HG03139 (cell line): ENCODE results near the gene OR2S2.
"Not testable (repeated sequence)": the region's sequence is repeated elsewhere in the genome, so short reads cannot be mapped to it uniquely, and the experiment has no call there.

Experiments
- ATAC-seq: cut with Tn5 transposase; IDR thresholded peaks from one replicate; pipeline ENCODE4 v1.9.1; 2021; ENCODE audit not compliant: unreplicated experiment

OR2S2 gene, protein sequence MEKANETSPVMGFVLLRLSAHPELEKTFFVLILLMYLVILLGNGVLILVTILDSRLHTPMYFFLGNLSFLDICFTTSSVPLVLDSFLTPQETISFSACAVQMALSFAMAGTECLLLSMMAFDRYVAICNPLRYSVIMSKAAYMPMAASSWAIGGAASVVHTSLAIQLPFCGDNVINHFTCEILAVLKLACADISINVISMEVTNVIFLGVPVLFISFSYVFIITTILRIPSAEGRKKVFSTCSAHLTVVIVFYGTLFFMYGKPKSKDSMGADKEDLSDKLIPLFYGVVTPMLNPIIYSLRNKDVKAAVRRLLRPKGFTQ

DNA sequence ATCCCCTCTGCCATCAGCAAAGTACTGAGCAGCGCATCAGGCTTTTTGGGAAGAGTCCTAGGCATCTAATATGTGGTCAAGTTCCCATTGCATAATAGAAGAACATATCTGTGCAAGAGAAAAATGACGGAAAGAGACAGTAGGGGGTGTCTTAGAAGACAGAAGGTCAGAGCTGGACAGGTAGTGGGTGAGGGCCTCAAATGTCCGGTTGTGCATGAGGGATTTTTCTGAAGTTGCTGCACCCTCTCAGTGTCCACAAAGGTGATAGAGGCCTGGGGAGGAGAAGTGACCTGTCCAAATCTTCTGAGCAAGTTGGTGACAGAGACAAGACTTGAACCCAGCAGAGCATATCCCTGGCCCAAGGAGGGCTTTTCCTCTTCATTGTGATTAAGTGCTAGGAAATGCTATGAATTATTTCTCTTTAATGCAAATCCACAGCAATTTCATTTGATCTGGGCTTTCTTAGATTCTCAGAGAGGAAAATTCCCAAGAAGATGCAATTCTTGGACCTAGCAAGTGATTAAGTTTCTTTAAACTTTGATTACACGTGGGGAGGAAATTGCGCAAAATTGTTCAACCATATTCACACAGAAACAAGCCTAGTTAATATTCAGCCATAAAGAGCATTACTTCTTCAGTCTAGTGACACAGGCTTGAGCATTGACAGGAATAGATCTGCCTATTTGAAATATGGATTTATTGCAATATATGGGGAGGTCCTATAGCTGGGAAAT is at the start of gene OR2S2:
TSS of gene OR2S2 (minus strand) at position 51 of the 734 bp plus-strand sequence. CDS start 56 bp downstream, outside the sequence.
- no peak for ATAC-seq

DNA sequence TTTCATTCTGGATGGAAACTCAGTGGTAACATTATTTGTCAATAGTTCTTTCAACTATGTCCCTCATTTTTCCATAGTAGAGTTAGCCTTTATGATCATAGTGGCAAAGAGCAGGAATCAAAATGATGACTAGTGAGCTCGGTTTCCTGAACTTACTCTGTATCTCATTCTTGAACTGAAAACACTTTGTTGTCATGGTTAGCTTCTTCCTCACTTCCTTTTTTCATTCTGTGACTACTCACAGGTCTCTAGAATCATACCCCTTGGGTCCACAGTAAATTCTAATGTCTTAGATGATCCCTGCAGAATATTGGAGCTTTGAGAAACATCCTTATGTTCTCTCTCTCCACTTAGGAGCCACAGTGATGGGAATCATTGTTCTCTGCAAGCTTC is 49.4 kb upstream of the OR2S2 start:
- no peak for ATAC-seq

DNA sequence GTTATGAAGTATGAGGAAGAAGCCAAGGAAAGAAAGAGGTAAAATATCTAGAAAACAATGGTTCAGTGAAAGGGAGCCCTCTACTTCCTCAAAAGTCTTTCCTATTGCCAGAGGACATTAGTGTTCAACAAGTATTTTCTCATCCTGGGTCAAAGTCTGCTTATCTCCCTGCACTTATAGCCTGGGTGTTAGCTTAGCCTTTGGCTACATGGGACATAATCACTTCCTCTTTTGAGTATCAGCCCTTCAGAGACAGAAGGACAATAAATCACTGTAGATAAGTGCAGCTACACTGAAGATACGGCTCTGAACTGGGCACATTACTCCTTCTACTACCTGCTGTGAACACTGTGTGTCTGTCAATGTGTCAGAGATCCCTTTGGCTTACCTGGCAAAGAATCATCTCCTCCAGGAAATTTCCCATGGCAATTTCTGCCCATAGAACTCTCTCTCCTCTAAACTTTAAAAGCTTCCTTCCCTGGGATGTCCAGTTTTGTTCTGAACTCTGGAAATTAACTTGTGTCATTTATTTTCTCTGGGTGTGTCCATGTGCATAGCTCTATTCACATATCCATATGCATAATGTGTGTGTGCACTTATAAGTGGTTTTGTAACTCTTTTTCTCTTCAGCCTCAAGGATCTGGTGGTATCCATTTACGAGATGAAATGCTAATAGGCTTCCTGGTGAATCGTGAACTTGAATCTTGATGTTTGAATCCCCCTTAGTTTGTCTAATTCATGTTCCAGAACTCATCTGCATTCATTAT is 48.8 kb upstream of the OR2S2 start:
- no peak for ATAC-seq

DNA sequence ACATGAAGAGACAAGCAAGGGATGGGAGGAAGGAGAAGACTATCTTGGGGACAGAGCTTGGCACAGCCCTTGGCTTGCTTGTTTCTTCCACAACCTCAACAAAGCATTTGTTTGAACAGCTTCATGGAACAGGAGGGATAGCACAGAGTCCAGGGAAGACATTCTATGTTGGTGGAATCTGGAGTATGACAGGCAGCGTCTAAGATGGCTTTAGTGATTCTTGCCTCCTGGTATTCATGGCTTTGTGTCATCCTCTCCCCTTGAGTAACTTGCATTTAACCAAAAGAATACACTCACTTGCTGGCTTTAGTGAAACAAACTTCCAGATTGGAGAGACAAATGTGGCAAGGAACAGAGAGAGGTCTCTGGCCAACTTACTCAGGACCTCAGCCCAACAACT is 47.9 kb upstream of the OR2S2 start:
- ATAC-seq = no peak

DNA sequence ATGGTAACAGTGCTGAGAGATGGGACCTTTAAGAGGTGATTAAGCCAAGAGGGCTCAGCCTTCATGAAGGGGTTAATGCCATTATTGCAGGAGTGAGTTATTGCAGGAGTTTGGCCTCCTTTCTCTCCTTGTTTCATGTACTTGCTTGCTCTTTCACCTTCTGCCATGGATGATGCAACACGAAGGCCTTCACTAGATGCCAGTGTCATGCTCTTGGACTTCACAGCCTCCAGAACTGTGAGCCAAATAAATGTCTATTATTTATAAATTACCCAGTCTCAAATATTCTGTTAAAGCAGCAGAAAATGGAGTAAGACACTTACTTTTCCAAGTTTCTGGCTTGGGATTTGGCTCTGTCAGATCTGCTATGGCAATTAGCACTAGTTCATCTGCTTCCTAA is 40.4 kb upstream of the OR2S2 start:
- ATAC-seq = no peak

DNA sequence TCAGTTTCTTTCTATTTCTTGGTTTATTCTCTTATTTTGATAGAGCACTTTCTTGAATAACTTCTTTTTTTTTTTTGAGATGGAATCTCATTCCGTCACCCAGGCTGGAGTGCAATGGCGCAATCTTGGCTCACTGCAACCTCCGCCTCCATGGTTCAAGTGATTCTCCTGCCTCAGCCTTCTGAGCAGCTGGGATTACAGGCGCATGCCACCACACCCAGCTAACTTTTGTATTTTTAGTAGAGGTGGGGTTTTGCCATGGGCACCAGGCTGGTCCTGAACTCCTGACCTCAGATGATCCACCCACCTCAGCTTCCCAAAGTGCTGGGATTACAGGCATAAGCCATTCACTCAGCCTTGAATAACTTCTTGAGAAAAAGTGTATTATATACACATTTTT is 39.1 kb upstream of the OR2S2 start:
- not testable (repeated sequence) for ATAC-seq

DNA sequence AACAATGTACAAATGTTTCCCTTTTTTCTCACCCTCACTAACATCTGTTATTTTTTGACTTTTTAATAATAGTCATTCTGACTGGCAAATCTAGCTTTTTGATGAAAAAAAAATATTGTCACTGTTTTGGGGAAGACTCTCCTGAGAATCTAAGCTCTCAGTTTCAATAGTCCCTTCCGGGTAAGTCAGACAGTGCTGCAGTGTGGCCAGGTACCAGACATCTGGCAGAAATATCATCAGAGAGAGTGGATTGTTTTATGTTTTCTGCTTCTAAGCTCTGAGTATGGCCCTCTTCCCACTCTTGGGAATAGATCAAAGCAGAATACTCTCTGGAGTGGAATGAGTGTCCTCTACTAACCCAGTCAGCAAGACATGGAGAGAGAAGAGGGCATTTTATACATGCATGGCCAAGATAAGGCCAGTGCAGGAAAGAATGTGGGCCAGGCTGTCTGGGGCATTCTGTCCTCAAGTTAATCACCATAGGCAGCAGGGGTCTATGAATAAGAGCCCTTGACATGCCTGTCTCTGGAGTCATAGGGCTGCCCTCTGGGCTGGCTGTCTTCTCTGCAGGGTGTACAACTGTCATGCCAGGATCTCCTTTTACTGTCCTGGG is 38.5 kb upstream of the OR2S2 start:
- no peak for ATAC-seq

DNA sequence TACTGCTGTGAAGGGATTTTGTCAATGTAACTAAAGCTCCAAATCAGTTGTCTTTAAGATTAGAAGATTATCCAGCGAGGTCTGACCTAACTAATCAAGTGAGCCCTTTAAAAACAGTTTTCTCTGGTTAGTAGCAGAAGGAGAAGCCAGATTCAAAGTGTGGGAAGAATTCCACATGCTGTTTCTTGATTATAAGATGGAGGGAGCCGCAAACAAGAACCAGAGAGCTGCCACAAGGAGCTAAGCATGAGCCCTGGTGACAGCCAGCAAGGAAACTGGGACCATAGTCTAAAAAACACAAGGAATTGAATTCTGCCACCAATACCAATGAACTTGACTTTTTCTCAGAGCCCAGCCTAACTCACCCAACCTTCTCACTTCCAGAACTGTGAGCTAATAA is 37.0 kb upstream of the OR2S2 start:
- ATAC-seq = no peak

DNA sequence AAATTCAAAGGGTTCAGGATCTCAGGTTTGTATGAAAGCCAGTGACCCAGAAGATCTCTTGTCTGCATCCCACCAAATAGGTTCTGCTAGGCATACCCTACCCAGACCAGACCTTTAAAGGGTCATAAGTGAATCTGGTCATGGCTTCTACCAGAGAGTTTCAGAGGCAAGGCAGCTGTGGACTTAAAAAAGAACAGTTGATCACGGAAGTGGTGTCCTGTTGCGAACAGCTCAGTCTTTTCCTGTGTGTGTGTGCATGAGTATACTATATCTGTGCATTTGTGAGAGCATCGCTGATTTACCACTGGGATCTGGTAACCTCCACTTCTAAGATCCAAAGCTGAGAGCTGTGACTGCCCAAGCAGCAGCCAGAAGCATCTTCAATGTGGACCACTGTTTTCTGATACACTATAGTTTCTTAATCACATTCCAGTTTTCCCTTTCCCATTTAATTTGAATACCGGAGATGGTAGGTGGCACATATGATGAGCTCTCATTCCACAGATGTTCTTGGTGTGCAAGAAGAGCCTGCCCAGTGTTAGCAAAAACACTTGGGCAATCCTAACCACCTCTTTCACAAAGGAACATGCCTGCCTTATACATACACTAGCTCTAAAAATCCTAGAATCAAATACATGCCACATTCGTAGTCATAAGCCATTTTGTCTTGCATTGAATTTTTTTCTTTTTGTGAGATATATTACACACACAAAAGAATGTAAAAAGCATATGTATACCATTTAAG is 36.2 kb upstream of the OR2S2 start:
- ATAC-seq = no peak

DNA sequence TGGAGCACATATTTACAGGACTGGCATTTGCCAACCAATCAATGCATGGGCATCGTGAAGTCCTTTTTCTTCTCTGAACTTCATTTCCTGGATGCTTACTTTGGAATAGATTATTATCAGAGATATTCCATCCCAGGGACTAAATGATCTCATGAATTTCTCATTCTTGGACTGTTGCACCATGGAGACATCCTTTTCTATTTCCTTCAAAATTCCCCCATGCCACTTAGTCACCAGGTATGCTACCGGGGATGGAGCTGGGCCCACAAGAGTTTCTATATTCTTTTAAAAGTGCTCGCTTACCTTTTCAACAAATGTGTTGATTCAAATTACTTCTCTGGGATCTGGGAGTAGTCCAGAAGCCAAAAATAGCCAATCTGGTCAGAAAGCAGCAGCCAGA is 35.2 kb upstream of the OR2S2 start:
- not testable (repeated sequence) for ATAC-seq

DNA sequence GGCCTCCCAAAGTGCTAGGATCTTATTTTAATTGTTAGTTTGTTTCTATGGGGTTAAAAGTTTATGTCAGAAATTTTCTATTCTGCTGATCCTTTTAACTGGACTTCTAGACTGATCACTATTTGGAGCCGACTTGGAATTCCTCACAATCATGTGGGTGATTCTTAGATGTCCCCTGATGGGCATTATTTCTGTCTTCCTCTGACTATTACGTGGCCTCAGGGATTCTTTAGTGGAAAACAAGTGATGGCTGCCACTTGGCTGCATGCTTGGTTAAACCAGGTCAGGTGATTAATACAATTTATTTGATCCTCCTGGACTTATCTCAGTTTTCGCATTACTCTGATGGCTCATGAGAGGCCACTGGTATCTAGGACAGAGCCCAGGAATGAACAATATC is 32.2 kb upstream of the OR2S2 start:
- ATAC-seq = no peak

DNA sequence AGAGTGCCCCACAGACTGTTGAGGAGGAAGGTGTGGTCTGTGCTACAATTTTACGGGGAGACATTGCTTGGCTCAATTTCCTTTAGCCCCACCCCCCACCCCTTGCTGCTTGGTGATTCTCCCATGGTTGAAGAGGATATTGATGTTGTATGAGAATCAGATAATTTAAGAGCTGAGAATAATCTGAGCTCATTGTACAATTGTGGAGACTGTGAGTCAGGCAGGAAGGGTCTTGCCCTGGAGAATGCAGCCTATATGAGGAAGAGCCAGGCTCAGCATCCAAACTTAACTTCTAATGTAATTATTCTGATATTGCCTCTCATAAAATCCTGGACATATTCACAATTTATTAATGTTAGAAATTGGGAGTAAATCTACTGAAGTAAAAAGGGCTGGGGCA is 26.1 kb upstream of the OR2S2 start:
- ATAC-seq = no peak

DNA sequence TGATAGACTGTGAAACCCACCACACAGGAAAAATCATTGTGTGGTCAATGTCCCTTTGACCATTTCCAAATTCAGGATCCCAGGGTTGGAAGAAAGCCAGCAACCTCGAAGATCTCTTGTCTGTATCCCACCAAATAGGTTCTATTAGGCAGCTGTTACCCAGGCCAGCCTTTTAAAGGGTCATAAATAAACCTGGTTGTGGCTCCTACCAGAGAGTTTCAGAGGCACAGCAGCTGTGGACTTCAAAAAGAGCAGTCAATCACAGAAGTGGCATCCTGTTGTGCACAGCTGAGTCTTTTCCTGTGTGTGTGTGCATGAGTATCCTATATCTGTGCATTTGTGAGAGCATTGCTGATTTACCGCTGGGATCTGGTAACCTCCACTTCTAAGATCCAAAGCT is 23.7 kb upstream of the OR2S2 start:
- no peak for ATAC-seq

DNA sequence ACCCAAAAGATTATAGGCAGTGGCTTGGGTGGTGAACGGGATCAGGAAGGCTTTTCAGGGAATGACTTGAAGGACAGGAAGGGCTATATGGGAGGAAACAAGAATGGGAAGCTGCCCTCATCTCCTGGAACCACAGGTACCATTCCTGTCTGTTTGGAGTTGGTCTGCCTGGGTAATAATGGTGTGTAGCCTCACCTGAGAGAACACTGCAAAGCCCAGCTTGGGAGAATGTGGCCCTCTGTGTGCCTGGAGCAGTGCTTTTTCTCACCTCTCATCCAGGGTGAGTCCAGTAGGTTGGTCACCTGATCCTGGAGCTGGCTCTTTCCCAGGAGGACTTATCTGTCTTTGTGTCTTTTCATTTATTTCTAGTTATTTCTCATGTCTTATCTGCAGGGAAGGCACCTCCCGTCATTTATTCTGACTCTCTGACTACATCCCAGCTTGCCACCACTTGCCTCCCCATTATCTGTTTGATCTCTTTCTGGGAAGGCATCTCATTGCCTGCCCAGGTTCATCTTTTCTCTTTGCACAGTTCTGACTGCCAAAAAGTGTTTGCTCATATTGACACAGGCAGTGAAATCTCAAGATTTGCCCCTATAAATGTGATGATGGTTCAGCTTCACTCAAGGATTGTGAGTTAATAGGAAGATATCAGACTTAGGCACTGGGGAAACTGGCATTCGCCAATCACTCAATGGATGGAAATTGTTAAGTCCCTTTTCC is 22.5 kb upstream of the OR2S2 start:
- ATAC-seq = no peak

DNA sequence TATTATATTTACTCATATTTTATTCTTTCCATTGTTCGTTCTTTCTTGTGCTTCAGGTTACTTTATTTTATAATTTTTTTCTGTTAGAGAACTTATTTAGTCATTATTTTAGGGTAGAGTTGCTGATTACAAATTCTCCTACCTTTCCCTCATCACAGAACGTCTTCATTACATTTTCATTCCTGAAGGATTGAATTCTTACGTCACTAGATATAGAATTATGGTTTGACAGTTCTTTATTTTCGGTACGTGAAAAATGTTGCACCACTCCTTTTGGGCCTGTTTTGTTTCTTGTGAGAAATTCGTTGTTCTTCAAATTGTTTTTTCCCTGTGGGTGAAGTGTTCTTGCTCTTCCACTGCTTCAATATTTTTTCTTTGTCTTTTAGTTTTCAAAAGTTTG is 20.8 kb upstream of the OR2S2 start:
- ATAC-seq = no peak

DNA sequence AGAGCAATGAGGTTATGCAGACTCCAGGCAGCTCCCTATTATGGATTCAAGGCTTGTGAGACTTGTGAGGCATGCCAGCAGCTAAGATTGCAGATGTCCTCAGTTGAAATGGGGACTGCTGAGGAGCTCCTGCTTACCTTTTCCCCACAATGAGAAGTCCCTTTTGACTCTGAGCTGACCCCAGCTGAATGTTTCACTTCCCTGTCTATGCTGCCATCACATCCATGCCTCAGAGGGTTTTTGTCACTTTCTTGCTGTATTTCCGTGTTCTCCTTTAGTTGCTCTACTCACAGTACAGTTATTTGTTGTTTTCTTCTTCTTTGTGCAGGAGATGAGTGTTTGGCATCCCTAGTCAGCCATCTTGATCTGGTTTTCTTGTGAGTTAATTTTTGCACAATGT is 18.8 kb upstream of the OR2S2 start:
- no peak for ATAC-seq

DNA sequence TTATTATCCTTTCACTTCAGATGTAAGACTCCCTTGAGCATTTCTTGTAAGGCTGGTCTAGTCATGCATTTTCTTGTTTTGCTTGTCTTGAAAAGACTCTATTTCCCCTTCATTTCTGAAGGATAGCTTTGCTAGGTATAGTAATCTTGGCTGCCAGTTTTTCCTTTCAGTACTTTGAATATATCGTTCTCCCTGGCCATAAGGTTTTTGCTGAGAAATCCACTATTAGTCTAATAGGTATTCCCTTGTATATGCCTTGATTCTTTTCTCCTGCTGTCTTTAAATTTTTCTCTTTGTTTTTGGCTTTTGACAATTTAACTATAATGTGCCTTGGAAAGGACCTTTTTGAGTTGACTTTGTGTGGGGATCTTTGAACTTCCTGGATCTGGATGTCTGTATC is 16.8 kb upstream of the OR2S2 start:
- no peak for ATAC-seq

DNA sequence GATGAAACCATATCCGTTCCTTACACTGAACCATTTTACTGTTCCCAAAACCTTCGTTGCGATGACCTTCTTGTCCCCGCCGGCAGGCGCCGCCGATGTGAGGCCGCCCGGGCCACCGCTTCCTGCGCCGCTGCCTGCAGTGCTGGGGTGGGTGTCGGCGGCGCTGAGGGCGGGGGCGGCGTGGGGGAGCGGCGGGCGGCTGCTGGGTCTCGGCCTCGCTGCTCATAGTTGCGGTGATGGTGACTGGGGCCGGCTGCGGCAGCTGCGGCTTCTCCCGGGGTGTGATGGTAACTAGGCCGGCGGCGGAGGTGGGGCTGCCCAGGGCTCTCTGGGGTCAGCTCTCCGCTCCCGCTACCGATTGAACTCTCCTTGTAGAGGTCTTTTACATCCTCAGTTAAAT is 14.1 kb upstream of the OR2S2 start:
- no peak for ATAC-seq

DNA sequence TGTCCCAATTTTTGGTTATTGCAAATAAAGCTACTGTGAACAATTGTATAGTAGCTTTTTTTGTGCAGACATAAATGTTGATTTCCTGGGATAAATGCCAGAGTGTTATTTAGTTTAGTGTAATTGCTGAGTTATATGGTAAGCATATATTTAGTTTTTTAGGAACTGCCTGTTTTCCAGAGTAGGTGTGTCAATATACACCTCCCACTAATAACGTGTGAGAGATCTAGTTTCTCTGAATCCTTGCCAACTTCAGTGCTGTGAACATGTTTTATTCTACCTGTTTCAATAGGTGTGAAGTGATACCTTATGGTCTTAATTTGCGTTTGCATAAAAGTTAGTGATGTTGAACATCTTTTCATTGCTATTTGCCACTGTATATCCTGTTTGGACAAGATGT is 9.1 kb upstream of the OR2S2 start:
- no peak for ATAC-seq

DNA sequence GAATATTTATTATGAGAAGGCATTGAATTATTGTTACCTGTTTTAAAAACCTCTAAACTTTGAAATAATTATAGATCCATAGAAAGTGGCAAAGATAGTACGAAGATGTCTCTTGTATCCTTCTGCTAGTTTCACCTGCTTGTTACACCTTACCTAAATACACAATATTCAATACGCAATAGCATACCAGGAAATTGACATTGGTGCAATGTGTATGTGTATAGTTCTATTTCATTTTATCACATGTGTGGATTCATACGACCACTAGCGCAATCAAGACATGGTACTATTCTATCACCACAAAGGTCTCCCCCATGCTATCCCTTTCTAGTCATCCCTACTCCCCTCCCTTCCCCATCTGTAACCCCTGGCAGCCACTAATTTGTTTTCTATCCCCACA is 8.5 kb upstream of the OR2S2 start:
- ATAC-seq = no peak
